A549 (cell line): Measurements from ENCODE around the gene CTNNA3. TPM values are rescaled to one million over a fixed set of nuclear protein-coding genes. Genes with fewer than 3 reads are reported as not detected.

Source experiments
- ATAC-seq, 2 experiments: fragments of 200-7000 bp in 1 of 2; fragments of >200 bp in 1 of 2; cut with Nextera tagmentation in 1 of 2; cut with Tn5 transposase in 1 of 2; 3 replicates each; pipeline versions ENCODE4 v1.8.0 to v1.9.1; 2018 to 2020; ENCODE audit warnings: mild to moderate bottlenecking in 1 of 2, moderate library complexity in 1 of 2
- CTCF ChIA-PET: fragments of 300-600 bp; sonication (Branson Sonifier 250); formaldehyde crosslinking; extraction: SDS; loops from one replicate; lab custom pipeline; 2021; ENCODE audit warnings: antibody characterized with exemption, inconsistent platforms; lab: Yijun Ruan, JAX
- POLR2A ChIA-PET: fragments of 350-600 bp; formaldehyde crosslinking; extraction: SDS; loops from one replicate; lab custom pipeline; 2021; ENCODE audit warnings: antibody characterized with exemption, inconsistent platforms; lab: Yijun Ruan, JAX
- DNase-seq, 2 experiments: peaks; one replicate each; pipeline versions ENCODE4 v3.0.0 to v3.0.0-alpha.2; 2011 to 2016; ENCODE audit warnings: low read depth in 1 of 2, low spot score in 1 of 2
- FAIRE-seq: peaks from 2 replicates; lab custom pipeline; 2011; peaks lifted over from hg19 to GRCh38; lab: Jason Lieb, UNC
- H3K27ac ChIP-seq, 2 experiments: fragments of >200 bp; sonication (Bioruptor Twin); formaldehyde crosslinking; 3 replicates each; pipeline ENCODE4 v1.5.1; 2016 to 2017
- H3K4me1 ChIP-seq: fragments of >200 bp; sonication (Bioruptor Twin); formaldehyde crosslinking; 3 replicates; pipeline ENCODE4 v1.6.1; 2016
- H3K4me2 ChIP-seq: fragments of >200 bp; sonication (Bioruptor Twin); formaldehyde crosslinking; 3 replicates; pipeline ENCODE4 v1.6.1; 2016
- H3K4me3 ChIP-seq: fragments of >200 bp; sonication (Bioruptor Twin); formaldehyde crosslinking; 3 replicates; pipeline ENCODE4 v1.5.1; 2016
- H3K9me3 ChIP-seq: fragments of >200 bp; sonication (Bioruptor Twin); formaldehyde crosslinking; 3 replicates; pipeline ENCODE4 v1.6.1; 2016
- ATOH8 ChIP-seq: fragments of 250-450 bp; sonication (Bioruptor Pico); IDR thresholded peaks from 2 replicates; pipeline ENCODE4 v1.5.0; 2020; ENCODE audit warnings: low read depth, mild to moderate bottlenecking, moderate library complexity
- BCL3 ChIP-seq: fragments of >200 bp; sonication (Bioruptor Twin); formaldehyde crosslinking; IDR thresholded peaks from 3 replicates; pipeline ENCODE4 v1.6.1; 2016
- CBX2 ChIP-seq: fragments of 200-600 bp; sonication (generic); IDR thresholded peaks from 2 replicates; pipeline ENCODE4 v1.6.1; 2016; ENCODE audit warnings: low read depth, mild to moderate bottlenecking, borderline replicate concordance
- CHD4 ChIP-seq: fragments of 200-600 bp; sonication (generic); IDR thresholded peaks from 2 replicates; pipeline ENCODE4 v1.6.1; 2016; ENCODE audit warnings: antibody characterized with exemption, mild to moderate bottlenecking, borderline replicate concordance
- CTCF ChIP-seq: fragments of >200 bp; sonication (Bioruptor Twin); formaldehyde crosslinking; IDR thresholded peaks from 3 replicates; pipeline ENCODE4 v1.5.1; 2016
- E2F6 ChIP-seq: IDR thresholded peaks from 2 replicates; pipeline ENCODE4 v1.6.1; 2012; ENCODE audit warnings: low read depth, borderline replicate concordance
- GATA3 ChIP-seq: IDR thresholded peaks from 2 replicates; pipeline ENCODE4 v1.6.1; 2012; ENCODE audit warnings: borderline replicate concordance
- HDAC2 ChIP-seq: fragments of 200-600 bp; sonication (generic); IDR thresholded peaks from 2 replicates; pipeline ENCODE4 v1.6.1; 2016
- HEYL ChIP-seq: fragments of 250-450 bp; sonication (Bioruptor Pico); IDR thresholded peaks from 2 replicates; pipeline ENCODE4 v1.8.0; 2021; ENCODE audit warnings: mild to moderate bottlenecking, moderate library complexity
- HOXA7 ChIP-seq: fragments of 250-450 bp; sonication (Bioruptor Pico); IDR thresholded peaks from 2 replicates; pipeline ENCODE4 v1.5.0; 2020; ENCODE audit warnings: mild to moderate bottlenecking, moderate library complexity
- JUNB ChIP-seq: fragments of >200 bp; sonication (Bioruptor Twin); formaldehyde crosslinking; IDR thresholded peaks from 2 replicates; pipeline ENCODE4 v1.6.1; 2016
- KDM5A ChIP-seq: fragments of 200-600 bp; sonication (generic); IDR thresholded peaks from 2 replicates; pipeline ENCODE4 v1.6.1; 2016; ENCODE audit warnings: antibody characterized with exemption, mild to moderate bottlenecking
- NFE2L2 ChIP-seq: fragments of 150-350 bp; conservative IDR thresholded peaks from 2 replicates; pipeline ENCODE4 v1.6.1; 2014; ENCODE audit warnings: low read length
- PHF8 ChIP-seq: fragments of 200-600 bp; sonication (generic); IDR thresholded peaks from 2 replicates; pipeline ENCODE4 v1.6.1; 2016; ENCODE audit warnings: low read depth, mild to moderate bottlenecking, antibody characterized with exemption, moderate library complexity, borderline replicate concordance
- POLR2A ChIP-seq: IDR thresholded peaks from 2 replicates; pipeline ENCODE4 v1.6.1; 2012; ENCODE audit warnings: mild to moderate bottlenecking, low read length
- REST ChIP-seq: fragments of 200-600 bp; sonication (generic); IDR thresholded peaks from 2 replicates; pipeline ENCODE4 v1.6.1; 2016; ENCODE audit warnings: antibody characterized with exemption, mild to moderate bottlenecking, moderate library complexity
- SMC3 ChIP-seq: fragments of >200 bp; sonication (Bioruptor Twin); formaldehyde crosslinking; IDR thresholded peaks from 3 replicates; pipeline ENCODE4 v1.6.1; 2018; ENCODE audit warnings: inconsistent platforms
- TFCP2L1 ChIP-seq: fragments of 250-450 bp; sonication (Bioruptor Pico); IDR thresholded peaks from 2 replicates; pipeline ENCODE4 v1.5.0; 2021; ENCODE audit warnings: mild to moderate bottlenecking
- ZC3H11A ChIP-seq: fragments of 450-650 bp; IDR thresholded peaks from 2 replicates; pipeline ENCODE4 v1.6.1; 2014; ENCODE audit warnings: antibody characterized with exemption, mild to moderate bottlenecking
- ZSCAN20 ChIP-seq: fragments of 250-450 bp; sonication (Bioruptor Pico); IDR thresholded peaks from 2 replicates; pipeline ENCODE4 v1.8.0; 2022; ENCODE audit warnings: mild to moderate bottlenecking, moderate library complexity
- WGBS: methylation state at CpG from one replicate; pipeline ENCODE4 v1.1.6; 2017; ENCODE audit errors: missing lambda C conversion rate; 5-methylcytosine and 5-hydroxymethylcytosine counted together
- polyA plus RNA-seq, 4 experiments: library from polyadenylated mRNA; depleted of rRNA in 3 of 4; stranded (reverse); fragments of >200 nt; fragmentation: RNase III in 1 of 4; extraction: RNeasy Plus Mini Kit Qiagen cat#74134 plus additional on column Dnase treatment in 1 of 4; gene quantifications; 2 replicates in 3 of 4; 3 replicates in 1 of 4; pipeline ENCODE4 v1.2.3, GENCODE V29; 2011 to 2017

Gene CTNNA3
- polyA plus RNA-seq, 2 of the 4 experiments (the other 2 are of a cell fraction): not detected

GRCh38 chr10:66318761-66319160 is 1377.2 kb downstream of the CTNNA3 start:
- H3K9me3 ChIP-seq: no peaks in the 10 kb centered on the region
- no peak for FAIRE-seq
- POLR2A ChIA-PET: no interaction called here

More at GRCh38 chr10:66318761-66319160, 1377.2 kb downstream of the CTNNA3 start:
- no peak overlapping the region for H3K4me3 ChIP-seq
- 13% methylated on average over 3 of the region's 3 CpGs for WGBS
- no peak overlapping the region for H3K27ac ChIP-seq
- TF ChIP-seq NFE2L2: no peak
- no peak for TF ChIP-seq ATOH8 (CRISPR knock-in tag)
- TF ChIP-seq REST: no peak
- no peak for TF ChIP-seq HEYL (CRISPR knock-in tag)
- no peak for TF ChIP-seq BCL3
- no peak for TF ChIP-seq HDAC2
- TF ChIP-seq ZC3H11A: no peak
- TF ChIP-seq SMC3: no peak
- TF ChIP-seq TFCP2L1 (CRISPR knock-in tag): no peak
- TF ChIP-seq CTCF: no peak
- TF ChIP-seq KDM5A: no peak
- no peak for TF ChIP-seq GATA3
- no peak for TF ChIP-seq ZSCAN20 (CRISPR knock-in tag)
- no peak for TF ChIP-seq PHF8
- TF ChIP-seq CHD4: no peak
- no peak for TF ChIP-seq HOXA7 (CRISPR knock-in tag)
- no peak for TF ChIP-seq E2F6
- no peak for TF ChIP-seq JUNB
- no peak for TF ChIP-seq POLR2A
- no peak for TF ChIP-seq CBX2
- CTCF ChIA-PET: no interaction called here
- no peak for ATAC-seq
- no peaks in the 10 kb centered on the region for H3K4me1 ChIP-seq
- no peak overlapping the region for H3K4me2 ChIP-seq
- no peak for DNase-seq
